Calu3 (cell line): ENCODE results near the gene TREM1. TPM values are rescaled to one million over a fixed set of nuclear protein-coding genes. Genes with fewer than 3 reads are reported as not detected.

ENCODE experiments used
- BruUV-seq: library from RNA; stranded (reverse); fragments of 400-500 nt; replicated peaks from 2 replicates; lab custom pipeline; 2021; lab: Mats Ljungman, UMichigan
- CTCF ChIA-PET: fragments of 300-600 bp; sonication (Branson Sonifier 250); formaldehyde crosslinking; loops from one replicate; lab custom pipeline; 2022; ENCODE audit warnings: antibody characterized with exemption; lab: Charles Lee
- DNase-seq: peaks from one replicate; pipeline ENCODE4 v3.0.0; 2022
- H3K27ac Mint-ChIP-seq: one replicate; pipeline ENCODE4 v1.8.0; 2022; ENCODE audit warnings: mixed read lengths; ENCODE audit not compliant: unreplicated experiment
- H3K27me3 Mint-ChIP-seq: one replicate; pipeline ENCODE4 v1.8.0; 2022; ENCODE audit warnings: mixed read lengths; ENCODE audit not compliant: unreplicated experiment
- H3K36me3 Mint-ChIP-seq: one replicate; pipeline ENCODE4 v1.8.0; 2022; ENCODE audit warnings: mild to moderate bottlenecking, moderate library complexity, mixed read lengths; ENCODE audit not compliant: insufficient read depth, unreplicated experiment
- H3K4me1 Mint-ChIP-seq: one replicate; pipeline ENCODE4 v1.8.0; 2022; ENCODE audit warnings: mild to moderate bottlenecking, low read depth, mixed read lengths; ENCODE audit not compliant: unreplicated experiment
- H3K4me3 Mint-ChIP-seq: one replicate; pipeline ENCODE4 v1.8.0; 2022; ENCODE audit warnings: mild to moderate bottlenecking, low read depth, moderate library complexity, mixed read lengths; ENCODE audit not compliant: unreplicated experiment
- H3K9me3 Mint-ChIP-seq: one replicate; pipeline ENCODE4 v1.8.0; 2022; ENCODE audit warnings: low read depth, mixed read lengths; ENCODE audit not compliant: unreplicated experiment
- intact Hi-C: fragments of 100-400 bp; cut with micrococcal nuclease; formaldehyde crosslinking; loops from one replicate; pipeline ENCODE4 v1.10.0; 2022; ENCODE audit not compliant: unreplicated experiment
- total RNA-seq: library from RNA; stranded (reverse); gene quantifications from 2 replicates; pipeline ENCODE4 v1.2.3, GENCODE V29; 2022
- TF ChIP-seq, protein P1 (sequence below): fragments of 200-600 bp; IDR thresholded peaks from one replicate; pipeline ENCODE4 v1.8.0; 2022; ENCODE audit warnings: antibody characterized with exemption; ENCODE audit not compliant: unreplicated experiment

The TREM1 gene
- total RNA-seq, 1 experiment from 2014 or later: 1.4 TPM

DNA sequence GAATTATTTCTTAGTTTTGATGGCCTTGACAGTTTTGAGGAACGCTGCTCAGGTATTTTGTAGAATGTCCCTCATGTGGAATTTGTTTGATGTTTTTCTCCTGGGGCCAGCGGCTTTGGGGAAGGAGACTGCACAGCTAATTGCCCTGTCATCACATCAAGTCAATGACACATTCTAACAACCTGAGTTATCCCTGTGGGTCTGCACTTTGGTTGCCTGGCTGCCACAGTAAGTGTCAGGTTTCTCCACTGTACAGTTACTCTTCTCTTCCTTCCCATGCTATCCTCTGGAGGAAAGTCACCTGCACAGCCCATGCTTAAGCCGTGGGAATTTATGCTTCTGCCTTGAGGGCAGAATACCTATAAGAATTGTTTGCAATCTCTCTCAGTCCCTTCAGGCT lies 59.7 kb downstream of the TREM1 start:
- no peak overlapping the region for H3K27ac Mint-ChIP-seq
- peaks cover 2% of the 10 kb centered on the region for H3K9me3 Mint-ChIP-seq
- no TSS peak for BruUV-seq
- H3K4me1 Mint-ChIP-seq: no peaks in the 10 kb centered on the region
- TF ChIP-seq, protein P1, sequence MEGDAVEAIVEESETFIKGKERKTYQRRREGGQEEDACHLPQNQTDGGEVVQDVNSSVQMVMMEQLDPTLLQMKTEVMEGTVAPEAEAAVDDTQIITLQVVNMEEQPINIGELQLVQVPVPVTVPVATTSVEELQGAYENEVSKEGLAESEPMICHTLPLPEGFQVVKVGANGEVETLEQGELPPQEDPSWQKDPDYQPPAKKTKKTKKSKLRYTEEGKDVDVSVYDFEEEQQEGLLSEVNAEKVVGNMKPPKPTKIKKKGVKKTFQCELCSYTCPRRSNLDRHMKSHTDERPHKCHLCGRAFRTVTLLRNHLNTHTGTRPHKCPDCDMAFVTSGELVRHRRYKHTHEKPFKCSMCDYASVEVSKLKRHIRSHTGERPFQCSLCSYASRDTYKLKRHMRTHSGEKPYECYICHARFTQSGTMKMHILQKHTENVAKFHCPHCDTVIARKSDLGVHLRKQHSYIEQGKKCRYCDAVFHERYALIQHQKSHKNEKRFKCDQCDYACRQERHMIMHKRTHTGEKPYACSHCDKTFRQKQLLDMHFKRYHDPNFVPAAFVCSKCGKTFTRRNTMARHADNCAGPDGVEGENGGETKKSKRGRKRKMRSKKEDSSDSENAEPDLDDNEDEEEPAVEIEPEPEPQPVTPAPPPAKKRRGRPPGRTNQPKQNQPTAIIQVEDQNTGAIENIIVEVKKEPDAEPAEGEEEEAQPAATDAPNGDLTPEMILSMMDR: no peak
- intact Hi-C loops: no loop called here
- H3K27me3 Mint-ChIP-seq: peaks cover 74% of the 10 kb centered on the region
- DNase-seq: no peak
- H3K36me3 Mint-ChIP-seq: no peaks in the 10 kb centered on the region
- CTCF ChIA-PET: no interaction called here
- H3K4me3 Mint-ChIP-seq: no peak overlapping the region

DNA sequence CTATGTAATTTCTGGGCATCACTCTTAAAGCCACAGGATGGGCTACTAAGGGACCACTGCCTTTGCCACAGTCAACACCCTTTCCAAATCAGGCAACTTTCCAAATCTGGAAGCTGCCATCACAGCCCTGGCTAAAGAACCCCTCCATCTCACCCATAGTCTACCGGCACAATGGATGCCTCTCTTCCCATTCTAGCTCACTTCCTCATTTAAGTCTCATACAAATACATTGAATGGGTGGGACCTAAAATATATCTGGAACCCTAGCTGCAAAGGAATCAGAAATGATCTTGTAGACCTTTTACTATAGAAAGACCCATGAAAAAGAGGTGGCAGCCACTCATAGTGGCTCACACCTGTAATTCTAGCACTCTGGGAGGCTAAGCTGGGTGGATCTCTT lies 61.7 kb downstream of the TREM1 start:
- no peak for DNase-seq
- Mint-ChIP-seq H3K27me3 (peaks cover 54% of the 10 kb centered on the region), H3K4me3 (no peak overlapping the region), H3K36me3 (no peaks in the 10 kb centered on the region), H3K27ac (no peak overlapping the region), H3K9me3 (peaks cover 4% of the 10 kb centered on the region), H3K4me1 (no peaks in the 10 kb centered on the region)
- intact Hi-C loops: no loop called here
- CTCF ChIA-PET: interaction anchor here (0.7 kb wide), 1 partner anchor 76 kb away, joined by 4 read pairs; no protein-coding TSS in a partner anchor
- no TSS peak for BruUV-seq
- TF ChIP-seq, protein P1: no peak

Other genes with a start within 250 kb of the TREM1 start
- gene UNC5CL, start 247.5 kb downstream of the TREM1 start, total RNA-seq: 10.6 and 15.9 TPM in 2 replicates
- gene TSPO2, start 244.2 kb downstream of the TREM1 start, total RNA-seq: not detected in 2 replicates
- not detected in 2 replicates for gene APOBEC2, start 233.5 kb downstream of the TREM1 start, total RNA-seq
- 33.2 and 37.7 TPM in 2 replicates for gene OARD1, start 214.3 kb downstream of the TREM1 start, total RNA-seq
- gene NFYA, start 213.7 kb downstream of the TREM1 start, total RNA-seq: 22.9 and 23.7 TPM in 2 replicates
- gene TREML1, start 132.3 kb downstream of the TREM1 start, total RNA-seq: not detected in 2 replicates
- not detected in 2 replicates for gene TREM2, start 123.6 kb downstream of the TREM1 start, total RNA-seq
- gene TREML2, start 85.5 kb downstream of the TREM1 start, total RNA-seq: not detected in 2 replicates
- not detected in 2 replicates for gene TREML4, start 58.3 kb downstream of the TREM1 start, total RNA-seq
- gene NCR2, start 48.9 kb upstream of the TREM1 start, total RNA-seq: not detected in 2 replicates